Measurements from ENCODE around the gene LSM6.

GRCh38 chr4:146238107-146238506 lies 62.6 kb downstream of the LSM6 start:
- TF ChIP-seq CTCF (conservative IDR thresholded peaks at IDR 0.05; ENCODE audit: low read length) (no peak), EZH2phosphoT487 (IDR thresholded peaks at IDR 0.05; ENCODE audit: borderline replicate concordance, low read depth, low read length) (no peak)
